Measurements from ENCODE around the gene VARS1.
A peak's percentile ranks its signal among the peaks of the same experiment; 100 is the strongest.
"Not testable (repeated sequence)": the region's sequence is repeated elsewhere in the genome, so short reads cannot be mapped to it uniquely, and the experiment has no call there.

Gene VARS1

DNA sequence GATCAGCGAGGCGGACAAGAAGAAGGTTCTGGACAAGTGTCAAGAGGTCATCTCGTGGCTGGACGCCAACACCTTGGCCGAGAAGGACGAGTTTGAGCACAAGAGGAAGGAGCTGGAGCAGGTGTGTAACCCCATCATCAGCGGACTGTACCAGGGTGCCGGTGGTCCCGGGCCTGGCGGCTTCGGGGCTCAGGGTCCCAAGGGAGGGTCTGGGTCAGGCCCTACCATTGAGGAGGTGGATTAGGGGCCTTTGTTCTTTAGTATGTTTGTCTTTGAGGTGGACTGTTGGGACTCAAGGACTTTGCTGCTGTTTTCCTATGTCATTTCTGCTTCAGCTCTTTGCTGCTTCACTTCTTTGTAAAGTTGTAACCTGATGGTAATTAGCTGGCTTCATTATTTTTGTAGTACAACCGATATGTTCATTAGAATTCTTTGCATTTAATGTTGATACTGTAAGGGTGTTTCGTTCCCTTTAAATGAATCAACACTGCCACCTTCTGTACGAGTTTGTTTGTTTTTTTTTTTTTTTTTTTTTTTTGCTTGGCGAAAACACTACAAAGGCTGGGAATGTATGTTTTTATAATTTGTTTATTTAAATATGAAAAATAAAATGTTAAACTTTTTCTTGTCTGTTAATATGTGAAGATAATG, 34.2 kb upstream of the VARS1 start:
- intact Hi-C loops (cut with micrococcal nuclease): loop anchor here (1.0 to 5.0 kb wide), 5 partner anchors 37 to 282 kb away; partner anchors contain the start of genes ATP6V1G2, DDAH2, LY6G5C and NFKBIL1
- peaks cover 22% of the 10 kb centered on the region for H3K36me3 Mint-ChIP-seq (ENCODE audit: low read depth)
- H3K9me3 Mint-ChIP-seq: no peaks in the 10 kb centered on the region
- H3K27me3 Mint-ChIP-seq: no peaks in the 10 kb centered on the region
- H3K27ac Mint-ChIP-seq: peak overlapping the region; percentile 89
- H3K4me3 Mint-ChIP-seq: peak overlapping the region; percentile 91
- H3K4me1 Mint-ChIP-seq (ENCODE audit: low read depth): peaks cover 43% of the 10 kb centered on the region

DNA sequence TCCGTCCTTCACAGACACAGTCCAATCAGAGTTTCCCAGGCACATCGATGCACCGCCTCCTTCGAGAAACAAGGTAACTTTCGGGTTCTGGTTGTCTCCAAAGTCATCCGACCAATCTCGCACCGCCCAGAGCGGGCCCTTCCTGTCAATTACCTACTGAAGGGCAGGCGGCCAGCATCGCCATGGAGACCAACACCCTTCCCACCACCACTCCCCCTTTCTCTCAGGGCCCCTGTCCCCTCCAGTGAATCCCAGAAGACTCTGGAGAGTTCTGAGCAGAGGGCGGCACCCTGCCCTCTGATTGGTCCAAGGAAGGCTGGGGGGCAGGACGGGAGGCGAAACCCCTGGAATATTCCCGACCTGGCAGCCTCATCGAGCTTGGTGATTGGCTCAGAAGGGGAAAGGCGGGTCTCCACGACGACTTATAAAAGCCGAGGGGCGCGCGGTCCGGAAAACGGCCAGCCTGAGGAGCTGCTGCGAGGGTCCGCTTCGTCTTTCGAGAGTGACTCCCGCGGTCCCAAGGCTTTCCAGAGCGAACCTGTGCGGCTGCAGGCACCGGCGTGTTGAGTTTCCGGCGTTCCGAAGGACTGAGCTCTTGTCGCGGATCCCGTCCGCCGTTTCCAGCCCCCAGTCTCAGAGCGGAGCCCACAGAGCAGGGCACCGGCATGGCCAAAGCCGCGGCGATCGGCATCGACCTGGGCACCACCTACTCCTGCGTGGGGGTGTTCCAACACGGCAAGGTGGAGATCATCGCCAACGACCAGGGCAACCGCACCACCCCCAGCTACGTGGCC, 31.9 kb upstream of the VARS1 start, which contains the start of gene HSPA1B:
HSPA1B (plus strand) TSS at position 453 of the 794 bp plus-strand sequence; CDS start at position 666, 213 bp downstream.
- Mint-ChIP-seq H3K27ac (peak within 1 kb of the TSS; percentile 91), H3K36me3 (ENCODE audit: low read depth) (peaks cover 19% of the 10 kb centered on the region), H3K4me3 (peak within 1 kb of the TSS; percentile 90), H3K4me1 (ENCODE audit: low read depth) (peaks cover 45% of the 10 kb centered on the region), H3K9me3 (no peaks in the 10 kb centered on the region), H3K27me3 (no peaks in the 10 kb centered on the region)
- intact Hi-C loops (cut with micrococcal nuclease): no loop called here

DNA sequence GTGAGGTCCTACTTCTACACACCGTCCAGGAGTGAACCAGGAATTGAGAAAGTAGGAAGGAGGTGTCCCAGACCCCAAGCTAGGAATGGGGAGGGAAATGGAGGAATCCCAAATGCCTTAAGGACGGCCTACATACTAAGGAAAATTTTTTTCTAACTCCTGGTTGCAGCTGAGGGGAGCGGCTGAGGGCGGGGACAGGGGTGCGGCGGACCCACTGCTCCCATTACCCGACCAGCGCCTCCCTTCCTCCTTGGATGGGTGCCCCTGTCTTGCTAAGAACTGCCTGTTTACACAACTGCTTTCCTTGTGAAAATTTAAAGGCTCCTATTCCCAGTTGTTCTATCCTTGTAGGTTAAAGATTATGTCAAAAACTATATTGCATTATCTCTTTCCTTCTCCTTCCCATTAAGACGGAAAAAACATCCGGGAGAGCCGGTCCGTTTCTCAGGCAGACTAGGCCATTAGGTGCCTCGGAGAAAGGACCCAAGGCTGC, 31.3 kb upstream of the VARS1 start:
- Mint-ChIP-seq H3K27ac (peak overlapping the region; percentile 91), H3K9me3 (no peaks in the 10 kb centered on the region), H3K36me3 (ENCODE audit: low read depth) (peaks cover 26% of the 10 kb centered on the region), H3K4me3 (peak overlapping the region; percentile 90), H3K4me1 (ENCODE audit: low read depth) (peaks cover 45% of the 10 kb centered on the region), H3K27me3 (no peaks in the 10 kb centered on the region)
- intact Hi-C loops (cut with micrococcal nuclease): no loop called here

DNA sequence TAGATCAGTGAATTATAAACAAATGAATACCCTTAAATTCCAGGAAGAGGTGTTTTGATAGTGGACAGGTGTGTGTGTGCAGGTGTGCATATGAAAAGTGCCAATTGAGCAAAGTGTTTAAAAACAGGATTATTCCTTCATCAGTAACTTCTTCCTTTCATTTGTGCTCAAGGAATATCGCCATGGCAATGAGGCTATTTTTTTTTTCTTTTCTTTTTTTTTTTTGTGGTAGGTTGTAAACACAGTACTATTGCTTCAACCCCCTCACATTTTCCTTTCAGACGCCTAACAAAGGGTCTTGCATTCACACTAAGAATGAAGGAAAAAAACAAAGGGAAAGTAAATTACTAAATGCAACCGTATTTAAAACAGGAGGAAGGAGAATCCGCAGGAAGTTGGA, 30.0 kb upstream of the VARS1 start:
- Mint-ChIP-seq H3K36me3 (ENCODE audit: low read depth) (peaks cover 31% of the 10 kb centered on the region), H3K9me3 (no peaks in the 10 kb centered on the region), H3K4me1 (ENCODE audit: low read depth) (peaks cover 48% of the 10 kb centered on the region), H3K4me3 (no peak overlapping the region), H3K27me3 (no peaks in the 10 kb centered on the region), H3K27ac (peak overlapping the region; percentile 91)
- intact Hi-C loops (cut with micrococcal nuclease): no loop called here

DNA sequence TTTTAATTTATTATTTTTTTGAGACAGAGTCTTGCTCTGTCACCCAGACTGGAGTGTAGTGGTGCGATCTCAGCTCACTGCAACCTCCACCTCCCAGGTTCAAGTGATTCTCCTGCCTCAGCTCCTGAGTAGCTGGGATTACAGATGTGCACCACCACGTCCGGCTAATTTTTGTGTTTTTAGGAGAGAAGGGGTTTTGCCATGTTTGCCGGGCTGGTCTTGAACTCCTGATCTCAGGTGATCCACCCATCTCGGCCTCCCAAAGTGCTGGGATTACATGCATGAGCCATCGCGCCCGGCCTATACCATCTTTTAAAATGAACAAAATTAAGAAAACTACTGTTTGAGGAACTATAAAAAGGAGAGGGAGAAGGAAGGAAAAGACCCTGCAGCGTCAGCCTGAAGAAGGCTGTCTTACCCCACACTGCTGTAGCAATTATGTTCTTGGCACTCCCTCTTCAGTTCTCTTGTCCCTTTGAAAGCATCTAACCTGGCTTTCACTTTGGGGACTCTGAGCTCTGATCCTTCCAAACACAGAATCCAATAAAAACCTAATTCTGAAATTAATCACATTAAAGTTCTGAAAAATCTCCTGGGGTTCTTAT, 28.1 kb upstream of the VARS1 start:
- Mint-ChIP-seq H3K4me1 (ENCODE audit: low read depth) (peaks cover 61% of the 10 kb centered on the region), H3K27ac (peak overlapping the region; percentile 96), H3K4me3 (peak overlapping the region; percentile 72), H3K36me3 (ENCODE audit: low read depth) (peaks cover 24% of the 10 kb centered on the region)
- not testable (repeated sequence) for H3K9me3 Mint-ChIP-seq, H3K27me3 Mint-ChIP-seq
- intact Hi-C loops (cut with micrococcal nuclease): loop anchor here (5.0 kb wide), 1 partner anchor 156 kb away; the partner anchor contains the start of genes CSNK2B and LY6G5B

DNA sequence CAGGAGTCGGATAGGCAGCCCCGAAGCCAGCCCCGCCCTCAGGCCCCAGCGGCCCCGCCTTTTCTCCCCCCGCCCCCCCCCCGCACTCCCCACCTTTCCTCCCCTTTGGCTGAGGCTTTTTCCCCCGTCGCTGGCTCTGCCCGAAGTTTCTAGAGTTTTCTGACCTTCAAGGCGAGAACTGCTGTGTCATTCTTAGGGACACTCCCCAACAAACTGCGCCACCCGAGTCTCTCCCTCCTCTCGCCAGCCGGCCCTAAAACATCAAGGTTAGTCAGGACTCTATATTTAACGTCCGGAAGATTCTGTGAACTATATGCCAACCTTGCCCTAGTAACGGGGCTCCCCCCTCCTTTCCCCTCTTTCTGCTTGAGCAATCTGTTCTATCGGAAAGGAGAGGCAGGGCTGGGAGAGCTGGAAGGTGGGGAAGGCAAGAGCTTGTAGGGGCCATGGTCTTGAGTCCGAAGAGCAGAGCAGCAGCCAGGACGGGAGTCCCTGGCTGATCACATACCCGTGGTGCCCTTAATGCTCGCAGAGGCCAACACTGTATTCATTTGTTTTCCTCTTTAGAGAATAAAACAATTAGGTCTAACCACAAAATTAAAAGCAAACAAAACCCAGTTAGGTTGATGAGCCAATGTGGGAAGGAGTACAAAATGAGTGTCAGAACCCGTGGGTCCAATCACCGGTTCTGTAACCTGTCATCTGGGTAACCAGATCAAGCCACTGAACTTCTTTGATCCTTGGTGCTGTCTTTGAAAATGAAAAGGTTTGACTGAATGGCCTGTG, 26.7 kb upstream of the VARS1 start:
- Mint-ChIP-seq H3K4me3 (peak overlapping the region; percentile 87), H3K9me3 (no peaks in the 10 kb centered on the region), H3K4me1 (ENCODE audit: low read depth) (peaks cover 66% of the 10 kb centered on the region), H3K36me3 (ENCODE audit: low read depth) (peaks cover 34% of the 10 kb centered on the region), H3K27ac (peak overlapping the region; percentile 96), H3K27me3 (no peaks in the 10 kb centered on the region)
- intact Hi-C loops (cut with micrococcal nuclease): loop anchor here (5.0 kb wide), 1 partner anchor 155 kb away; the partner anchor contains the start of genes CSNK2B and LY6G5B

DNA sequence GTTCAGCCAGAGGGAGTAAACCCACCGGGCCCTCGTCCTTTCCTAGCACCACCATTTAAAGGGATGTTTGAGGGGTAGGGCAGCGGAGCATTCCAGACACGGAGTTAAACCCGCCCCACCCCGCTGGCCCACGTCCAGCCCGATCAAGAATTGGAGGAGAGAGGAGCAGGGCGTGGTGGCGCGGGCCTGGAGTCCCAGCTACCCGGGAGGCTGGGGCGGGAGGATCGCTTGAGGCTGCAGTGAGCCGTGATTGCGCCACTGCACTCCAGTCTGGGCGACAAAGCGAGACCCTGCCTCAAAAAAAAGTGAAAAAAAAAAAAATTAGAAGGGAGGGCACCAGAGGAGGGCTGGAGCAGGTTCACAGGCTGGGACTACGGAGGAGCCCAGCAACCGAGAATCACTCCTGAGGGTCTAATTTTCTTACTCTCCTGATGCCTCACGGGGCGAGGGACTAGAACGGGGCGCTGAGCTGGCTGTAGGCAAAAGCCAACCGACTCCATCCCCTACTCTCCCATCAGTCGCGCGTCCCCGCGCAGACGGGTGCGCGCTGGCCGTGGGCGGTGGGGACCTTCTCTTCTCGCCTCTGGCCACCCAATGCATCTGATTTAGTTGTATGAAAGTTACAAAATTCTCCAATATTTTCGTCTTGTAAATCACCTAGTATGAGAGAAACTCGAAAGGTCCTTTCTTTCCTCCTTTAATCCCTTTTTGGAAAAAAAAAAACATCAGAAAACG, 25.9 kb upstream of the VARS1 start:
- H3K9me3 Mint-ChIP-seq: no peaks in the 10 kb centered on the region
- peak overlapping the region; percentile 96 for H3K27ac Mint-ChIP-seq
- intact Hi-C loops (cut with micrococcal nuclease): loop anchor here (5.0 kb wide), 1 partner anchor 154 kb away; the partner anchor contains the start of genes CSNK2B and LY6G5B
- H3K4me1 Mint-ChIP-seq (ENCODE audit: low read depth): peaks cover 58% of the 10 kb centered on the region
- peak overlapping the region; percentile 87 for H3K4me3 Mint-ChIP-seq
- peaks cover 36% of the 10 kb centered on the region for H3K36me3 Mint-ChIP-seq (ENCODE audit: low read depth)
- no peaks in the 10 kb centered on the region for H3K27me3 Mint-ChIP-seq

DNA sequence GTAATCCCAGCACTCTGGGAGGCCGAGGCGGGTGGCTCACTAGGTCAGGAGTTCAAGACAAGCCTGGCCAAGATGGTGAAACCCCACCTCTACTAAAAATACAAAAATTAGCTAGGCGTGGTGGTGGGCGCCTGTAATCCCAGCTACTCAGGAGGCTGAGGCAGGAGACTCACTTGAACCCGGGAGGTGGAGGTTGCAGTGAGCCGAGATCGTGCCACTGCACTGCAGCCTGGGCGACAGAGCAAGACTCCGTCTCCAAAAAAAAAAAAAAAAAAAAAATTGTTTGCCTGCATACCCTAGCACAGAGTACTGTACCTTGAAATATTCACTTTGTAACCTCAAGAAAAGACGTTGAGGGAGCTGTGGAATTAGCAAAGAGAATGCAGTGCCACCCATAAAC, 24.8 kb upstream of the VARS1 start:
- not testable (repeated sequence) for H3K9me3 Mint-ChIP-seq, H3K27me3 Mint-ChIP-seq, H3K4me3 Mint-ChIP-seq
- Mint-ChIP-seq H3K4me1 (ENCODE audit: low read depth) (peaks cover 49% of the 10 kb centered on the region), H3K27ac (peak overlapping the region; percentile 96), H3K36me3 (ENCODE audit: low read depth) (peaks cover 39% of the 10 kb centered on the region)
- intact Hi-C loops (cut with micrococcal nuclease): loop anchor here (5.0 kb wide), 1 partner anchor 153 kb away; the partner anchor contains the start of genes CSNK2B and LY6G5B

DNA sequence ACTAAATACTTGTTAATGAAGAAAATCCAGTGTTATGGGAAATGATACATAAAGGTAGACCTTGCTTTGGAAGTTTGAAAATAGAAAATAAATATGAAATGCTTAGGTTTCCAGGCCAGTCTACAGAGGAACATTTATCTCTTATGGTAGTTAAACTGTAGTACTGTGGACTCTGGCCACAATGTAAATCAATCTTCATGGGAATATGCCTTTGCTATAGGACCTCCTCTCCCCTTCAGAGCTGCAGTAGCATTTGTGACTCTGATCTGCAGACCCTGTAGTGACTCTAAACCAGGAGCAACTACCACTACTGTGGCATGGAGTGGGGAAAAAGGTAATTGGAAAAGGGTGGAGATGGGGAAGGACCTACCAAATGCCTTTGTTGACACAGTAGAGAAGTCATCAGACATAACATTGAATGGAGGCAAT, 24.3 kb upstream of the VARS1 start:
- Mint-ChIP-seq H3K4me3 (no peak overlapping the region), H3K4me1 (ENCODE audit: low read depth) (peaks cover 47% of the 10 kb centered on the region), H3K27me3 (no peaks in the 10 kb centered on the region), H3K9me3 (no peaks in the 10 kb centered on the region), H3K27ac (no peak overlapping the region), H3K36me3 (ENCODE audit: low read depth) (peaks cover 44% of the 10 kb centered on the region)
- intact Hi-C loops (cut with micrococcal nuclease): loop anchor here (5.0 kb wide), 1 partner anchor 153 kb away; the partner anchor contains the start of genes CSNK2B and LY6G5B

DNA sequence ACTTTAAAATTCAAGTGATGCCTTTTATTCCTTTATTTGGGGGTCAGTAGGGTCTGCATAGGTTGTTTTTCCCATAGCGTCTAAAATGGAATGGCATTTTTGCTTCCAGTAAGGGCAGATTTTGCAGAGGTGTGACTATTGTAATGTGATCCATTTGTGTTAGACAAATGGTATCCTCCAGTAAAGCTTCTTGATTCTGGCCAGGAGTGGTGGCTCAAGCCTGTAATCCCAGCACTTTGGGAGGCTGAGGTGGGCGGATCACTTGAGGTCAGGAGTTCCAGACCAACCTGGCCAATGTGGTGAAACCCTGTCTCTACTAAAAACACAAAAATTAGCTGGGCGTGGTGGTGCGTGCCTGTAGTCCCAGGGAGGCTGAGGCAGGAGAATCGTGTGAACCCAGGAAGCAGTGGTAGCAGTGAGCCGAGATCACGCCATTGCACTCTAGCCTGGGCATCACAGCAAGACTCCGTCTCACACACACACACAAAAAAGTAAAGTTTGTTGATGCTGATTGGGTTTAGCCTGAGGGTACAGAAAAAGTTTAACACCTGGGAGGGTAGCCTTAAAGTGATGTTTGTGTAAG, 22.5 kb upstream of the VARS1 start:
- intact Hi-C loops (cut with micrococcal nuclease); H3K9me3 Mint-ChIP-seq; H3K27me3 Mint-ChIP-seq: not testable (repeated sequence)
- H3K4me1 Mint-ChIP-seq (ENCODE audit: low read depth): peaks cover 48% of the 10 kb centered on the region
- H3K27ac Mint-ChIP-seq: peak overlapping the region; percentile 86
- H3K4me3 Mint-ChIP-seq: peak overlapping the region; percentile 93
- H3K36me3 Mint-ChIP-seq (ENCODE audit: low read depth): peaks cover 44% of the 10 kb centered on the region

DNA sequence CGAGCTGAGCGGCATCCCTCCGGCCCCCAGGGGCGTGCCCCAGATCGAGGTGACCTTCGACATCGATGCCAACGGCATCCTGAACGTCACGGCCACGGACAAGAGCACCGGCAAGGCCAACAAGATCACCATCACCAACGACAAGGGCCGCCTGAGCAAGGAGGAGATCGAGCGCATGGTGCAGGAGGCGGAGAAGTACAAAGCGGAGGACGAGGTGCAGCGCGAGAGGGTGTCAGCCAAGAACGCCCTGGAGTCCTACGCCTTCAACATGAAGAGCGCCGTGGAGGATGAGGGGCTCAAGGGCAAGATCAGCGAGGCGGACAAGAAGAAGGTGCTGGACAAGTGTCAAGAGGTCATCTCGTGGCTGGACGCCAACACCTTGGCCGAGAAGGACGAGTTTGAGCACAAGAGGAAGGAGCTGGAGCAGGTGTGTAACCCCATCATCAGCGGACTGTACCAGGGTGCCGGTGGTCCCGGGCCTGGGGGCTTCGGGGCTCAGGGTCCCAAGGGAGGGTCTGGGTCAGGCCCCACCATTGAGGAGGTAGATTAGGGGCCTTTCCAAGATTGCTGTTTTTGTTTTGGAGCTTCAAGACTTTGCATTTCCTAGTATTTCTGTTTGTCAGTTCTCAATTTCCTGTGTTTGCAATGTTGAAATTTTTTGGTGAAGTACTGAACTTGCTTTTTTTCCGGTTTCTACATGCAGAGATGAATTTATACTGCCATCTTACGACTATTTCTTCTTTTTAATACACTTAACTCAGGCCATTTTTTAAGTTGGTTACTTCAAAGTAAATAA, 21.8 kb upstream of the VARS1 start:
- peaks cover 42% of the 10 kb centered on the region for H3K36me3 Mint-ChIP-seq (ENCODE audit: low read depth)
- H3K27me3 Mint-ChIP-seq; H3K9me3 Mint-ChIP-seq; intact Hi-C loops (cut with micrococcal nuclease): not testable (repeated sequence)
- peak overlapping the region; percentile 86 for H3K27ac Mint-ChIP-seq
- peak overlapping the region; percentile 93 for H3K4me3 Mint-ChIP-seq
- H3K4me1 Mint-ChIP-seq (ENCODE audit: low read depth): peaks cover 52% of the 10 kb centered on the region

All from dendritic cell treated with granulocyte-macrophage colony-stimulating factor and Interleukin-4, amounts not matched to agents 40 ng/mL and 50 ng/mL, for 4 days (primary cell).